ENCODE results near the gene MORC2.

GRCh38 chr22:30884211-30885000 is 84.2 kb downstream of the MORC2 start:
- TF ChIP-seq, protein P1, sequence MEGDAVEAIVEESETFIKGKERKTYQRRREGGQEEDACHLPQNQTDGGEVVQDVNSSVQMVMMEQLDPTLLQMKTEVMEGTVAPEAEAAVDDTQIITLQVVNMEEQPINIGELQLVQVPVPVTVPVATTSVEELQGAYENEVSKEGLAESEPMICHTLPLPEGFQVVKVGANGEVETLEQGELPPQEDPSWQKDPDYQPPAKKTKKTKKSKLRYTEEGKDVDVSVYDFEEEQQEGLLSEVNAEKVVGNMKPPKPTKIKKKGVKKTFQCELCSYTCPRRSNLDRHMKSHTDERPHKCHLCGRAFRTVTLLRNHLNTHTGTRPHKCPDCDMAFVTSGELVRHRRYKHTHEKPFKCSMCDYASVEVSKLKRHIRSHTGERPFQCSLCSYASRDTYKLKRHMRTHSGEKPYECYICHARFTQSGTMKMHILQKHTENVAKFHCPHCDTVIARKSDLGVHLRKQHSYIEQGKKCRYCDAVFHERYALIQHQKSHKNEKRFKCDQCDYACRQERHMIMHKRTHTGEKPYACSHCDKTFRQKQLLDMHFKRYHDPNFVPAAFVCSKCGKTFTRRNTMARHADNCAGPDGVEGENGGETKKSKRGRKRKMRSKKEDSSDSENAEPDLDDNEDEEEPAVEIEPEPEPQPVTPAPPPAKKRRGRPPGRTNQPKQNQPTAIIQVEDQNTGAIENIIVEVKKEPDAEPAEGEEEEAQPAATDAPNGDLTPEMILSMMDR (optimal IDR thresholded peaks at IDR 0.05 in 1 of 3, IDR thresholded peaks at IDR 0.05 in 1 of 3, conservative IDR thresholded peaks at IDR 0.05 in 1 of 3; ENCODE audit: extremely low read depth in 1 of 3, insufficient read depth in 2 of 3, low read length in 3 of 3) = no peak
- TF ChIP-seq EZH2 (IDR thresholded peaks at IDR 0.05; ENCODE audit: low read length) = no peak
